ENCODE data around the gene DCC. TPM values are rescaled to one million over a fixed set of nuclear protein-coding genes. Genes with fewer than 3 reads are reported as not detected.

DCC gene
- total RNA-seq, 1 donor from 2014 or later: 1.0 TPM

GRCh38 chr18:52700816-52701215 is 360.8 kb downstream of the DCC start:
- Mint-ChIP-seq H3K4me3 (no peak overlapping the region), H3K9me3 (peaks cover 4% of the 10 kb centered on the region), H3K4me1 (no peaks in the 10 kb centered on the region)

GRCh38 chr18:52701219-52701935 is 361.4 kb downstream of the DCC start:
- H3K36me3 Mint-ChIP-seq: no peaks in the 10 kb centered on the region
- H3K27ac Mint-ChIP-seq: no peak overlapping the region
- H3K4me1 Mint-ChIP-seq: no peaks in the 10 kb centered on the region
- no peak for DNase-seq (ENCODE audit: low spot score in 2 of 2, unreplicated experiment in 2 of 2)
- H3K9me3 Mint-ChIP-seq: peaks cover 4% of the 10 kb centered on the region
- H3K27me3 Mint-ChIP-seq (ENCODE audit: low read depth): peaks cover 3% of the 10 kb centered on the region
- no peak overlapping the region for H3K4me3 Mint-ChIP-seq
- no peak for TF ChIP-seq CTCF (IDR thresholded peaks at IDR 0.05; ENCODE audit: unreplicated experiment)

More at GRCh38 chr18:52700816-52701215, 360.8 kb downstream of the DCC start:
- TF ChIP-seq CTCF (IDR thresholded peaks at IDR 0.05; ENCODE audit: unreplicated experiment): no peak
- H3K27ac Mint-ChIP-seq: no peak overlapping the region
- H3K27me3 Mint-ChIP-seq (ENCODE audit: low read depth): peaks cover 6% of the 10 kb centered on the region
- no peak for DNase-seq (ENCODE audit: low spot score in 2 of 2, unreplicated experiment in 2 of 2)
- H3K36me3 Mint-ChIP-seq: no peaks in the 10 kb centered on the region

GRCh38 chr18:52715421-52715820 is 375.4 kb downstream of the DCC start:
- Mint-ChIP-seq H3K27ac (no peak overlapping the region), H3K27me3 (ENCODE audit: low read depth) (peaks cover 5% of the 10 kb centered on the region), H3K9me3 (no peaks in the 10 kb centered on the region), H3K36me3 (no peaks in the 10 kb centered on the region), H3K4me3 (no peak overlapping the region), H3K4me1 (no peaks in the 10 kb centered on the region)
- TF ChIP-seq CTCF (IDR thresholded peaks at IDR 0.05; ENCODE audit: unreplicated experiment): no peak
- no peak for DNase-seq (ENCODE audit: low spot score in 2 of 2, unreplicated experiment in 2 of 2)

GRCh38 chr18:52715991-52716390 is 376.0 kb downstream of the DCC start:
- no peak for TF ChIP-seq CTCF (IDR thresholded peaks at IDR 0.05; ENCODE audit: unreplicated experiment)
- Mint-ChIP-seq H3K36me3 (no peaks in the 10 kb centered on the region), H3K27ac (no peak overlapping the region), H3K27me3 (ENCODE audit: low read depth) (peaks cover 5% of the 10 kb centered on the region), H3K4me1 (no peaks in the 10 kb centered on the region), H3K9me3 (no peaks in the 10 kb centered on the region), H3K4me3 (no peak overlapping the region)
- no peak for DNase-seq (ENCODE audit: low spot score in 2 of 2, unreplicated experiment in 2 of 2)

- H3K9me3 Mint-ChIP-seq: no peaks in the 10 kb centered on the region
- no peaks in the 10 kb centered on the region for H3K4me1 Mint-ChIP-seq
- H3K27me3 Mint-ChIP-seq (ENCODE audit: low read depth): peaks cover 5% of the 10 kb centered on the region
- DNase-seq (ENCODE audit: low spot score in 2 of 2, unreplicated experiment in 2 of 2): no peak
- no peaks in the 10 kb centered on the region for H3K36me3 Mint-ChIP-seq
- H3K4me3 Mint-ChIP-seq: no peak overlapping the region
- H3K27ac Mint-ChIP-seq: no peak overlapping the region
- TF ChIP-seq CTCF (IDR thresholded peaks at IDR 0.05; ENCODE audit: unreplicated experiment): peak; percentile 14
Observed at GRCh38 chr18:52716973-52717372, 377.0 kb downstream of the DCC start.
